Measurements from ENCODE around the gene SBF2. TPM values are rescaled to one million over a fixed set of nuclear protein-coding genes. Genes with fewer than 3 reads are reported as not detected.
"Not testable (repeated sequence)": the region's sequence is repeated elsewhere in the genome, so short reads cannot be mapped to it uniquely, and the experiment has no call there.

SBF2 gene
- total RNA-seq, 1 donor from 2014 or later, result 44.9 TPM

GRCh38 chr11:9905960-9906791 lies 387.8 kb downstream of the SBF2 start:
- Mint-ChIP-seq H3K27me3 (no peaks in the 10 kb centered on the region), H3K4me3 (ENCODE audit: low read depth) (no peak overlapping the region), H3K4me1 (ENCODE audit: low read depth) (peaks cover 26% of the 10 kb centered on the region), H3K36me3 (ENCODE audit: insufficient read depth) (peaks cover 6% of the 10 kb centered on the region), H3K9me3 (ENCODE audit: low read depth) (peaks cover 4% of the 10 kb centered on the region), H3K27ac (no peak overlapping the region)
- DNase-seq (ENCODE audit: low spot score, unreplicated experiment), result no peak
- TF ChIP-seq CTCF (IDR thresholded peaks at IDR 0.05; ENCODE audit: unreplicated experiment), result no peak

GRCh38 chr11:9905501-9905951 lies 388.5 kb downstream of the SBF2 start:
- DNase-seq (ENCODE audit: low spot score, unreplicated experiment), result no peak
- no peak overlapping the region for H3K4me3 Mint-ChIP-seq (ENCODE audit: low read depth)
- H3K9me3 Mint-ChIP-seq (ENCODE audit: low read depth), result peaks cover 4% of the 10 kb centered on the region
- H3K4me1 Mint-ChIP-seq (ENCODE audit: low read depth), result peaks cover 26% of the 10 kb centered on the region
- H3K27ac Mint-ChIP-seq, result peak overlapping the region; percentile 37
- TF ChIP-seq CTCF (IDR thresholded peaks at IDR 0.05; ENCODE audit: unreplicated experiment), result no peak
- peaks cover 6% of the 10 kb centered on the region for H3K36me3 Mint-ChIP-seq (ENCODE audit: insufficient read depth)
- H3K27me3 Mint-ChIP-seq, result no peaks in the 10 kb centered on the region

- Mint-ChIP-seq H3K4me1 (ENCODE audit: low read depth) (peaks cover 29% of the 10 kb centered on the region), H3K27ac (no peak overlapping the region), H3K36me3 (ENCODE audit: insufficient read depth) (peaks cover 8% of the 10 kb centered on the region), H3K27me3 (no peaks in the 10 kb centered on the region), H3K9me3 (ENCODE audit: low read depth) (peaks cover 4% of the 10 kb centered on the region), H3K4me3 (ENCODE audit: low read depth) (no peak overlapping the region)
- no peak for TF ChIP-seq CTCF (IDR thresholded peaks at IDR 0.05; ENCODE audit: unreplicated experiment)
- no peak for DNase-seq (ENCODE audit: low spot score, unreplicated experiment)
Measured at GRCh38 chr11:9903579-9903978, 390.4 kb downstream of the SBF2 start.

GRCh38 chr11:9901943-9902342 lies 392.1 kb downstream of the SBF2 start:
- peaks cover 6% of the 10 kb centered on the region for H3K36me3 Mint-ChIP-seq (ENCODE audit: insufficient read depth)
- no peak overlapping the region for H3K27ac Mint-ChIP-seq
- H3K4me1 Mint-ChIP-seq (ENCODE audit: low read depth), result peaks cover 24% of the 10 kb centered on the region
- no peak overlapping the region for H3K4me3 Mint-ChIP-seq (ENCODE audit: low read depth)
- TF ChIP-seq CTCF (IDR thresholded peaks at IDR 0.05; ENCODE audit: unreplicated experiment), result no peak
- H3K9me3 Mint-ChIP-seq (ENCODE audit: low read depth), result peaks cover 4% of the 10 kb centered on the region
- no peak for DNase-seq (ENCODE audit: low spot score, unreplicated experiment)
- H3K27me3 Mint-ChIP-seq, result no peaks in the 10 kb centered on the region

GRCh38 chr11:9900253-9900652 lies 393.8 kb downstream of the SBF2 start:
- DNase-seq (ENCODE audit: low spot score, unreplicated experiment); H3K36me3 Mint-ChIP-seq (ENCODE audit: insufficient read depth); H3K27me3 Mint-ChIP-seq; H3K9me3 Mint-ChIP-seq (ENCODE audit: low read depth); H3K4me1 Mint-ChIP-seq (ENCODE audit: low read depth); H3K4me3 Mint-ChIP-seq (ENCODE audit: low read depth): not testable (repeated sequence)
- peak overlapping the region; percentile 27 for H3K27ac Mint-ChIP-seq

- no peak for TF ChIP-seq CTCF (IDR thresholded peaks at IDR 0.05; ENCODE audit: unreplicated experiment)
- H3K4me3 Mint-ChIP-seq (ENCODE audit: low read depth), result no peak overlapping the region
- H3K36me3 Mint-ChIP-seq (ENCODE audit: insufficient read depth), result peaks cover 13% of the 10 kb centered on the region
- H3K4me1 Mint-ChIP-seq (ENCODE audit: low read depth), result peaks cover 9% of the 10 kb centered on the region
- H3K27ac Mint-ChIP-seq, result no peak overlapping the region
- no peak for DNase-seq (ENCODE audit: low spot score, unreplicated experiment)
- H3K27me3 Mint-ChIP-seq, result no peaks in the 10 kb centered on the region
- H3K9me3 Mint-ChIP-seq (ENCODE audit: low read depth), result peaks cover 9% of the 10 kb centered on the region
Measured at GRCh38 chr11:9899676-9900075, 394.3 kb downstream of the SBF2 start.
